GM23338 (cell line): ENCODE results near the gene ZNF593OS. TPM values are rescaled to one million over a fixed set of nuclear protein-coding genes. Genes with fewer than 3 reads are reported as not detected.

Source experiments
- ATAC-seq: fragments of 200-7000 bp; cut with Tn5 transposase; 3 replicates; pipeline ENCODE4 v1.9.1; 2020
- DNase-seq: peaks from one replicate; pipeline ENCODE4 v3.0.0-alpha.2; 2015; ENCODE audit warnings: low spot score
- H2AFZ ChIP-seq: fragments of 200-600 bp; sonication (generic); 2 replicates; pipeline ENCODE4 v1.8.0; 2016; ENCODE audit warnings: antibody characterized with exemption, mild to moderate bottlenecking, moderate library complexity
- H3F3A ChIP-seq: fragments of 200-600 bp; sonication (generic); replicated peaks from 2 replicates; pipeline ENCODE4 v1.8.0; 2017; ENCODE audit warnings: antibody characterized with exemption, mixed run types, low read depth
- H3K27ac ChIP-seq: fragments of 200-600 bp; sonication (generic); 2 replicates; pipeline ENCODE4 v1.6.1; 2016; ENCODE audit warnings: low read depth
- H3K27me3 ChIP-seq: fragments of 200-600 bp; sonication (generic); 2 replicates; pipeline ENCODE4 v1.8.0; 2016; ENCODE audit warnings: mild to moderate bottlenecking, mixed run types, moderate library complexity; ENCODE audit not compliant: insufficient read depth
- H3K36me3 ChIP-seq: fragments of 200-600 bp; sonication (generic); 2 replicates; pipeline ENCODE4 v1.8.0; 2016; ENCODE audit warnings: mild to moderate bottlenecking; ENCODE audit not compliant: insufficient read depth
- H3K4me1 ChIP-seq: fragments of 200-600 bp; sonication (generic); 2 replicates; pipeline ENCODE4 v1.8.0; 2016; ENCODE audit warnings: mild to moderate bottlenecking, moderate library complexity; ENCODE audit not compliant: insufficient read depth
- H3K4me2 ChIP-seq: fragments of 200-600 bp; sonication (generic); 2 replicates; pipeline ENCODE4 v1.7.1; 2017; ENCODE audit warnings: mixed run types
- H3K4me3 ChIP-seq: fragments of 200-600 bp; sonication (generic); 2 replicates; pipeline ENCODE4 v1.6.1; 2016; ENCODE audit warnings: mixed run types
- H3K79me2 ChIP-seq: fragments of 200-600 bp; sonication (generic); replicated peaks from 2 replicates; pipeline ENCODE4 v1.8.0; 2017; ENCODE audit warnings: mild to moderate bottlenecking; ENCODE audit not compliant: insufficient read depth
- H3K9me2 ChIP-seq: fragments of 200-600 bp; sonication (generic); 2 replicates; pipeline ENCODE4 v1.8.0; 2017; ENCODE audit not compliant: insufficient read depth
- H4K20me1 ChIP-seq: fragments of 200-600 bp; sonication (generic); replicated peaks from 2 replicates; pipeline ENCODE4 v1.8.0; 2017; ENCODE audit warnings: mild to moderate bottlenecking; ENCODE audit not compliant: insufficient read depth
- H3K27ac Mint-ChIP-seq: 2 replicates; pipeline ENCODE4 v1.8.0; 2020; ENCODE audit warnings: inconsistent platforms, mild to moderate bottlenecking, moderate library complexity, mixed read lengths
- H3K27me3 Mint-ChIP-seq: 3 replicates; pipeline ENCODE4 v1.8.0; 2022; ENCODE audit warnings: low read depth, mild to moderate bottlenecking, moderate library complexity, mixed read lengths, inconsistent platforms; ENCODE audit not compliant: insufficient read depth, poor library complexity
- H3K36me3 Mint-ChIP-seq: 3 replicates; pipeline ENCODE4 v1.8.0; 2021; ENCODE audit warnings: low read depth, mild to moderate bottlenecking, inconsistent platforms, moderate library complexity, mixed read lengths
- H3K4me1 Mint-ChIP-seq: 3 replicates; pipeline ENCODE4 v1.8.0; 2020; ENCODE audit warnings: mild to moderate bottlenecking, inconsistent platforms, mixed read lengths
- H3K4me3 Mint-ChIP-seq: 3 replicates; pipeline ENCODE4 v1.8.0; 2021; ENCODE audit warnings: moderate library complexity, mild to moderate bottlenecking, inconsistent platforms, mixed read lengths
- H3K9me3 Mint-ChIP-seq: 3 replicates; pipeline ENCODE4 v1.8.0; 2020; ENCODE audit warnings: moderate library complexity, mild to moderate bottlenecking, inconsistent platforms, mixed read lengths
- ETS1 ChIP-seq: IDR thresholded peaks from 2 replicates; pipeline ENCODE4 v1.6.1; 2016; ENCODE audit warnings: antibody characterized with exemption
- EZH2 ChIP-seq: fragments of 200-600 bp; sonication (generic); IDR thresholded peaks from one replicate; pipeline ENCODE4 v1.8.0; 2017; ENCODE audit warnings: antibody characterized with exemption, mild to moderate bottlenecking, low read depth; ENCODE audit not compliant: unreplicated experiment
- NANOG ChIP-seq: IDR thresholded peaks from 2 replicates; pipeline ENCODE4 v1.6.1; 2016; ENCODE audit warnings: antibody characterized with exemption, borderline replicate concordance
- STAT1 ChIP-seq: IDR thresholded peaks from one replicate; pipeline ENCODE4 v1.6.1; 2016; ENCODE audit warnings: antibody characterized with exemption; ENCODE audit not compliant: unreplicated experiment
- ZNF331 ChIP-seq: fragments of 250-450 bp; sonication (Bioruptor Pico); IDR thresholded peaks from 2 replicates; pipeline ENCODE4 v1.5.0; 2020; ENCODE audit warnings: low read depth, mild to moderate bottlenecking, moderate library complexity
- ZNF462 ChIP-seq: fragments of 250-450 bp; sonication (Bioruptor Pico); IDR thresholded peaks from 2 replicates; pipeline ENCODE4 v1.5.0; 2020; ENCODE audit warnings: mild to moderate bottlenecking, moderate library complexity
- polyA plus RNA-seq: library from polyadenylated mRNA; unstranded; fragments of >200 nt; fragmentation: Nextera tagmentation; extraction: Ambion mirVana; gene quantifications from 2 replicates; pipeline ENCODE4 v1.2.1, GENCODE V29; 2016
- total RNA-seq: library from RNA; depleted of rRNA; stranded (reverse); fragments of >200 nt; shearing (Covaris generic); gene quantifications from 2 replicates; pipeline ENCODE4 v1.2.3, GENCODE V29; 2014

ZNF593OS gene
- total and polyA plus RNA-seq, 2 experiments from 2014 or later = 1.1 TPM; not detected in 1

- TF ChIP-seq ZNF462 (CRISPR knock-in tag) = no peak
- TF ChIP-seq ZNF331 = 0 out of 2 replicates have a peak, but pooled peaks have one; percentile 24
- 0 out of 2 replicates have a peak, but pooled peaks have one; percentile 21 for TF ChIP-seq NANOG
- TF ChIP-seq STAT1 = no peak
Observed at GRCh38 chr1:26169669-26170471, 1.8 kb downstream of the ZNF593OS start, which contains the start of gene ZNF593 (continued).

GRCh38 chr1:26169198-26169554, 2.5 kb downstream of the ZNF593OS start:
- H3K27ac ChIP-seq = no peak overlapping the region
- Mint-ChIP-seq H3K4me3 (peak overlapping the region; percentile 88), H3K27me3 (peaks cover 46% of the 10 kb centered on the region), H3K36me3 (no peaks in the 10 kb centered on the region; the same call in 2 of the 3 replicates), H3K9me3 (no peaks in the 10 kb centered on the region), H3K4me1 (peaks cover 25% of the 10 kb centered on the region), H3K27ac (no peak overlapping the region; the same call in 1 of the 2 replicates)
- peaks cover 33% of the 10 kb centered on the region for H3K27me3 ChIP-seq
- H3K79me2 ChIP-seq = 0 out of 2 replicates have a peak, but pooled peaks cover 4% of the 10 kb centered on the region
- H3K9me2 ChIP-seq = no peaks in the 10 kb centered on the region
- ATAC-seq = no peak
- H4K20me1 ChIP-seq = no peaks in the 10 kb centered on the region
- TF ChIP-seq EZH2 (peak; percentile 4), ETS1 (no peak)
- no peaks in the 10 kb centered on the region for H3K36me3 ChIP-seq
- no peak for DNase-seq
- H3F3A ChIP-seq = no peaks in the 10 kb centered on the region
- H3K4me2 ChIP-seq = peak overlapping the region; percentile 99
- H3K4me3 ChIP-seq = peak overlapping the region; percentile 94
- peak overlapping the region; percentile 83 for H2AFZ ChIP-seq
- peaks cover 20% of the 10 kb centered on the region for H3K4me1 ChIP-seq
